Activated CD8-positive, alpha-beta T cell treated with anti-CD3 and anti-CD28 coated beads for 36 hours (primary cell): ENCODE measurements around the gene NPHP4. TPM values are rescaled to one million over a fixed set of nuclear protein-coding genes. Genes with fewer than 3 reads are reported as not detected.

ENCODE experiments used
- ATAC-seq: fragments of 200-7000 bp; cut with Tn5 transposase; one replicate; pipeline ENCODE4 v1.10.0; 2021; ENCODE audit warnings: mild to moderate bottlenecking, moderate library complexity
- CTCF ChIA-PET: fragments of 350-600 bp; sonication (Branson Sonifier 250); formaldehyde crosslinking; loops from one replicate; lab custom pipeline; 2021; ENCODE audit warnings: antibody characterized with exemption; lab: Charles Lee
- POLR2A ChIA-PET: fragments of 350-600 bp; sonication (Branson Sonifier 250); formaldehyde crosslinking; loops from one replicate; lab custom pipeline; 2021; ENCODE audit warnings: antibody characterized with exemption; lab: Charles Lee
- DNase-seq: peaks from one replicate; pipeline ENCODE4 v3.0.0-alpha.2; 2020
- H3K27ac Mint-ChIP-seq: one replicate; pipeline ENCODE4 v1.8.0; 2021; ENCODE audit warnings: mild to moderate bottlenecking, mixed read lengths
- H3K27me3 Mint-ChIP-seq: one replicate; pipeline ENCODE4 v1.8.0; 2021; ENCODE audit warnings: mixed read lengths
- H3K36me3 Mint-ChIP-seq: one replicate; pipeline ENCODE4 v1.8.0; 2021; ENCODE audit warnings: low read depth, mixed read lengths
- H3K4me1 Mint-ChIP-seq: one replicate; pipeline ENCODE4 v1.8.0; 2021; ENCODE audit warnings: low read depth, mixed read lengths
- H3K4me3 Mint-ChIP-seq: one replicate; pipeline ENCODE4 v1.8.0; 2021; ENCODE audit warnings: mild to moderate bottlenecking, moderate library complexity, mixed read lengths
- H3K9me3 Mint-ChIP-seq: one replicate; pipeline ENCODE4 v1.8.0; 2021; ENCODE audit warnings: mixed read lengths
- intact Hi-C: fragments of 100-400 bp; cut with micrococcal nuclease; formaldehyde crosslinking; loops from one replicate; pipeline ENCODE4 v1.10.0; 2022
- total RNA-seq, 2 experiments: library from RNA; stranded (reverse); gene quantifications; one replicate each; pipeline ENCODE4 v1.2.3, GENCODE V29; 2021
- TF ChIP-seq, protein P1 (sequence below): fragments of 200-600 bp; IDR thresholded peaks from one replicate; pipeline ENCODE4 v1.8.0; 2022; ENCODE audit warnings: antibody characterized with exemption, mild to moderate bottlenecking

The NPHP4 gene
- total RNA-seq, 2 experiments from 2014 or later = 16.5 to 16.8 TPM

DNA sequence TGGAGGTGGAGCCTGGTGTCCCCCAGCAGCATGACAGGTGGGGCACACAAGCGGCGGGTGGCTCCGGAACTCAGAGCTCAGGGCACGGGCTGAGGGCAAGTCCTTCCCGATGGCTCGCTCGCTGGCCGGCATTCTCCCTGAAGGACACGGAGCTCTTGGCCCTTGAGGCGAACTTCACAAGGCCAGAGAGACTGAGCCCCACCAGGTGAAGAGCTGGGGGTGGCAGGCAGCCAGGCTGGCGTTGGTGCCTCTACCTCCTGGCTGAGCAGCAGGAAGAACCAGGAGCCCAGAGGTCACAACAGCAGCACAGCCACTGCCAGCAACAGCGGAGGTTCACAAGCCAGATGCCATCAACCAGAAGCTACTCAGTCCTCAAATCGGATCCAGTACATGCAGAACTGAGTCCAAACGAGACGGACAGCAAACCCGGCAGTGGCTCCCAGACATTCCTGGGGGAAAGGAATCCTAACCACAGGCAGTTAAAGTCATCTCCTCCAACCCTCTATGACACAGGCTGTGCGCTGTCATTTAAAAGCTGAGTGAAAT, 54.1 kb downstream of the NPHP4 start:
- no peaks in the 10 kb centered on the region for H3K9me3 Mint-ChIP-seq
- no peak overlapping the region for H3K27ac Mint-ChIP-seq
- no peak overlapping the region for H3K4me3 Mint-ChIP-seq
- H3K36me3 Mint-ChIP-seq = peaks cover 2% of the 10 kb centered on the region
- DNase-seq = no peak
- no peaks in the 10 kb centered on the region for H3K27me3 Mint-ChIP-seq
- no peaks in the 10 kb centered on the region for H3K4me1 Mint-ChIP-seq
- ChIA-PET CTCF (no interaction called here), POLR2A (interaction anchor here (0.6 to 1.3 kb wide), 2 partner anchors 19 to 56 kb away, joined by 3 to 4 read pairs; no protein-coding TSS in a partner anchor)
- TF ChIP-seq, protein P1, sequence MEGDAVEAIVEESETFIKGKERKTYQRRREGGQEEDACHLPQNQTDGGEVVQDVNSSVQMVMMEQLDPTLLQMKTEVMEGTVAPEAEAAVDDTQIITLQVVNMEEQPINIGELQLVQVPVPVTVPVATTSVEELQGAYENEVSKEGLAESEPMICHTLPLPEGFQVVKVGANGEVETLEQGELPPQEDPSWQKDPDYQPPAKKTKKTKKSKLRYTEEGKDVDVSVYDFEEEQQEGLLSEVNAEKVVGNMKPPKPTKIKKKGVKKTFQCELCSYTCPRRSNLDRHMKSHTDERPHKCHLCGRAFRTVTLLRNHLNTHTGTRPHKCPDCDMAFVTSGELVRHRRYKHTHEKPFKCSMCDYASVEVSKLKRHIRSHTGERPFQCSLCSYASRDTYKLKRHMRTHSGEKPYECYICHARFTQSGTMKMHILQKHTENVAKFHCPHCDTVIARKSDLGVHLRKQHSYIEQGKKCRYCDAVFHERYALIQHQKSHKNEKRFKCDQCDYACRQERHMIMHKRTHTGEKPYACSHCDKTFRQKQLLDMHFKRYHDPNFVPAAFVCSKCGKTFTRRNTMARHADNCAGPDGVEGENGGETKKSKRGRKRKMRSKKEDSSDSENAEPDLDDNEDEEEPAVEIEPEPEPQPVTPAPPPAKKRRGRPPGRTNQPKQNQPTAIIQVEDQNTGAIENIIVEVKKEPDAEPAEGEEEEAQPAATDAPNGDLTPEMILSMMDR = no peak
- intact Hi-C loops = no loop called here
- no peak for ATAC-seq

DNA sequence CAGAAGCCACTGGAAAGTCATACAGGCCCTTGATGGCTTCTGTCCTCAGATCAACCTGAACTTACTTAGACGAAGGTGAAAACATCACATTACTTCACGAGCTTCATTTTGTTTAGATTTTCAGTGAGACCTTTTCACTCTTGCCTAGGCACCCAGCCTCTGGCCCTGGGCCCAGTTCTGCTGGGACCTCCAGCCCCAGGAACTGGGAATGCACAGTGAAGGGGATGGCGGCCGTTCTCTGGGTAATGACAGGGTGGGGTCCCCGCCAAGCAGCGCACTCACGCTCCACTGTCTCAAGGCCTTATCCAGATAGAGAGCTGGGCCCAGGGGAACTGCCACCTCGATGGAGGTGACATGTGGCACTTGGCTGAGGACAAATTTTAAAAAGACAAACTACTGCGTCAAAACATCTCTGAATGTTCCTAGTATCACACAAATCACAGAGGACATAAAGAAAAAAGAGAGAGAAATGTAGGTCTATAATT, 54.8 kb downstream of the NPHP4 start:
- no peak for ATAC-seq
- Mint-ChIP-seq H3K4me1 (no peaks in the 10 kb centered on the region), H3K36me3 (peaks cover 3% of the 10 kb centered on the region), H3K27me3 (no peaks in the 10 kb centered on the region), H3K9me3 (no peaks in the 10 kb centered on the region), H3K4me3 (no peak overlapping the region), H3K27ac (no peak overlapping the region)
- no peak for DNase-seq
- TF ChIP-seq, protein P1 = no peak
- ChIA-PET CTCF (no interaction called here), POLR2A (interaction anchor here (1.3 kb wide), 1 partner anchor 56 kb away, joined by 3 read pairs; no protein-coding TSS in a partner anchor)
- intact Hi-C loops = no loop called here

DNA sequence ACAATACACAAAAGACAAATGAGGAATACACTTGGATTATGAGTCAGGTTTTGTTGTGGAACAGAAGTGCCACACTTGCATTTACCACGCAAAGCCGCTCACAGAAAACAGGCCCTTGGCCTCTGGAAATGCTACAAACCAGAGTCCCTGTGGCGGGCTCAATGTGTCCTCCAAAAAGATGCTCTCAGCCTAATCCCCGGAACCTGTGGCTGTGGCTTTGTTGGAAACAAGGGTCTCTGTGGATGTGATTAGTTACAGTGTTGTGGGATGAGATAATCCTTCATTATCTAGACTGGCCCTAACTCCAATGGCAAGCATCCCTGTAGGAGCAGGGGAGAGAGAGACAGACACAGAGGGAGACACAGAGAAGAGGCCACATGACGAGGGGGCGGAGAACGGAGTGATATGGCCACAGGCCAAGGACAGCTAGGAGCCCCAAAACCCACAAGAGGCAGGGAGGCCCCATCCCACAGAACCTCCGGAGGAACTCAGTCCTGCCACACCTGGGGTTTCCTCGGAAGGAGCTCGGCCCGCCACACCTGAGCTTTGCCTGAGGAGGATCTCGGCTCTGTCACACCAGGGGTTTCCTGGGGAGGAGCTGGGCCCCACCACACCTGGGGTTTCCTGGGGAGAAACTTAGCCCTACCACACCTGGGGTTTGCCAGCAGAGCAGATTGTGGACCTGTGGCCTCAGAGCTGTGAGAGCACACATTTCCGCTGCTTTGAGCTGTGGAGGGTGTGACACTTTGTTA, 55.4 kb downstream of the NPHP4 start:
- Mint-ChIP-seq H3K36me3 (peaks cover 3% of the 10 kb centered on the region), H3K27ac (no peak overlapping the region), H3K4me1 (no peaks in the 10 kb centered on the region), H3K9me3 (no peaks in the 10 kb centered on the region), H3K4me3 (no peak overlapping the region), H3K27me3 (no peaks in the 10 kb centered on the region)
- ATAC-seq (no peak), DNase-seq (no peak)
- POLR2A ChIA-PET = no interaction called here
- intact Hi-C loops = no loop called here
- TF ChIP-seq, protein P1 = no peak
- CTCF ChIA-PET = no interaction called here

DNA sequence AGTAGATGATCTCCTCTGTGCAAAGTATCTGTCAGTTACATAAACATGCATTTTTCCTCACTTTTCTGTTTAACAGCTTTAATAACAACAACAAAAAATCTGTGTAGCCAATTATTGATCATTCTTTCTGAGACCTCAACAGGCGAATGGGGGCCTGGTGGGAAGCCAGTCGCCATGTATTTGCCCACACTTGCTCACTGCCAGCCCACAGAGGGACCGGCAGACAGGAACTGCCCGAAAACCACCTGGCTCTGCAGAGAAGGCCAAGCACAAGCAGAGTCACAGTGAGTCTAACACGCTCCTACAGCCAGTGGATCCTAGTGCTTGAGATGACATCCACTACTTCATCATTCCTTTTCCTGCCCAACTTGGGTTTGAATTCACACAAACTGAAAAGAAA, 56.1 kb downstream of the NPHP4 start:
- H3K27me3 Mint-ChIP-seq = no peaks in the 10 kb centered on the region
- peaks cover 3% of the 10 kb centered on the region for H3K36me3 Mint-ChIP-seq
- H3K4me3 Mint-ChIP-seq = no peak overlapping the region
- no peak overlapping the region for H3K27ac Mint-ChIP-seq
- no peak for ATAC-seq
- TF ChIP-seq, protein P1 = no peak
- intact Hi-C loops = no loop called here
- no peak for DNase-seq
- H3K9me3 Mint-ChIP-seq = no peaks in the 10 kb centered on the region
- no peaks in the 10 kb centered on the region for H3K4me1 Mint-ChIP-seq
- ChIA-PET CTCF (no interaction called here), POLR2A (no interaction called here)

- no peak overlapping the region for H3K4me3 Mint-ChIP-seq
- H3K27ac Mint-ChIP-seq = no peak overlapping the region
- CTCF ChIA-PET = no interaction called here
- peaks cover 7% of the 10 kb centered on the region for H3K36me3 Mint-ChIP-seq
- DNase-seq (no peak), ATAC-seq (no peak)
- H3K4me1 Mint-ChIP-seq = no peaks in the 10 kb centered on the region
- no peaks in the 10 kb centered on the region for H3K27me3 Mint-ChIP-seq
- intact Hi-C loops = no loop called here
- TF ChIP-seq, protein P1 = no peak
- POLR2A ChIA-PET = no interaction called here
- H3K9me3 Mint-ChIP-seq = no peaks in the 10 kb centered on the region
Measured at GRCh38 chr1:5935026-5935425, 57.2 kb downstream of the NPHP4 start.
